ENCODE measurements around the gene SH3BP5. TPM values are rescaled to one million over a fixed set of nuclear protein-coding genes. Genes with fewer than 3 reads are reported as not detected.

Gene SH3BP5
- polyA plus RNA-seq, 1 experiment, result 30.9 TPM

- Histone ChIP-seq H3K4me3 (ENCODE audit: low read depth, low read length) (no peak overlapping the region), H3K36me3 (ENCODE audit: control insufficient read depth, insufficient read depth, low read length) (peaks cover 12% of the 10 kb centered on the region), H3K27me3 (ENCODE audit: control insufficient read depth, insufficient read depth, low read length) (no peaks in the 10 kb centered on the region)
- ChIA-PET CTCF (interaction anchor here (0.6 kb wide), 1 partner anchor 175 kb away, joined by 3 read pairs; no protein-coding TSS in a partner anchor), POLR2A (no interaction called here)
- no peak for DNase-seq (ENCODE audit: low read depth)
- no peak for TF ChIP-seq CTCF (IDR thresholded peaks at IDR 0.05; ENCODE audit: insufficient read depth, low read depth, low read length)
Observed at GRCh38 chr3:15223685-15224572, 108.5 kb downstream of the SH3BP5 start.

GRCh38 chr3:15221574-15222217 lies 110.7 kb downstream of the SH3BP5 start:
- POLR2A ChIA-PET, result no interaction called here
- H3K27me3 ChIP-seq (ENCODE audit: control insufficient read depth, insufficient read depth, low read length), result no peaks in the 10 kb centered on the region
- TF ChIP-seq CTCF (IDR thresholded peaks at IDR 0.05; ENCODE audit: insufficient read depth, low read depth, low read length), result no peak
- CTCF ChIA-PET, result interaction anchor here (0.6 to 2.0 kb wide), 5 partner anchors 14 to 112 kb away, joined by 3 to 8 read pairs (median 4); partner anchors contain the start of gene CAPN7
- H3K36me3 ChIP-seq (ENCODE audit: control insufficient read depth, insufficient read depth, low read length), result peaks cover 15% of the 10 kb centered on the region
- no peak overlapping the region for H3K4me3 ChIP-seq (ENCODE audit: low read depth, low read length)
- no peak for DNase-seq (ENCODE audit: low read depth)

GRCh38 chr3:15220661-15221060 lies 111.7 kb downstream of the SH3BP5 start:
- no peak for TF ChIP-seq CTCF (IDR thresholded peaks at IDR 0.05; ENCODE audit: insufficient read depth, low read depth, low read length)
- POLR2A ChIA-PET, result no interaction called here
- no peak overlapping the region for H3K4me3 ChIP-seq (ENCODE audit: low read depth, low read length)
- H3K27me3 ChIP-seq (ENCODE audit: control insufficient read depth, insufficient read depth, low read length), result no peaks in the 10 kb centered on the region
- peaks cover 18% of the 10 kb centered on the region for H3K36me3 ChIP-seq (ENCODE audit: control insufficient read depth, insufficient read depth, low read length)
- CTCF ChIA-PET, result interaction anchor here (2.0 kb wide), 2 partner anchors 15 to 18 kb away, joined by 5 to 8 read pairs; partner anchors contain the start of gene CAPN7
- DNase-seq (ENCODE audit: low read depth), result no peak

- H3K36me3 ChIP-seq (ENCODE audit: control insufficient read depth, insufficient read depth, low read length), result peaks cover 18% of the 10 kb centered on the region
- no peaks in the 10 kb centered on the region for H3K27me3 ChIP-seq (ENCODE audit: control insufficient read depth, insufficient read depth, low read length)
- CTCF ChIA-PET, result interaction anchor here (0.6 to 1.0 kb wide), 2 partner anchors 21 to 48 kb away, joined by 3 read pairs; no protein-coding TSS in a partner anchor
- no peak for TF ChIP-seq CTCF (IDR thresholded peaks at IDR 0.05; ENCODE audit: insufficient read depth, low read depth, low read length)
- H3K4me3 ChIP-seq (ENCODE audit: low read depth, low read length), result no peak overlapping the region
- no peak for DNase-seq (ENCODE audit: low read depth)
- POLR2A ChIA-PET, result no interaction called here
Observed at GRCh38 chr3:15220056-15220455, 112.3 kb downstream of the SH3BP5 start.

GRCh38 chr3:15218689-15219088 lies 113.7 kb downstream of the SH3BP5 start:
- ChIA-PET CTCF (no interaction called here), POLR2A (no interaction called here)
- no peak for TF ChIP-seq CTCF (IDR thresholded peaks at IDR 0.05; ENCODE audit: insufficient read depth, low read depth, low read length)
- no peak for DNase-seq (ENCODE audit: low read depth)
- peaks cover 16% of the 10 kb centered on the region for H3K36me3 ChIP-seq (ENCODE audit: control insufficient read depth, insufficient read depth, low read length)
- H3K4me3 ChIP-seq (ENCODE audit: low read depth, low read length), result no peak overlapping the region
- H3K27me3 ChIP-seq (ENCODE audit: control insufficient read depth, insufficient read depth, low read length), result no peaks in the 10 kb centered on the region
